ENCODE data around the gene CFAP46.

CFAP46 gene

DNA sequence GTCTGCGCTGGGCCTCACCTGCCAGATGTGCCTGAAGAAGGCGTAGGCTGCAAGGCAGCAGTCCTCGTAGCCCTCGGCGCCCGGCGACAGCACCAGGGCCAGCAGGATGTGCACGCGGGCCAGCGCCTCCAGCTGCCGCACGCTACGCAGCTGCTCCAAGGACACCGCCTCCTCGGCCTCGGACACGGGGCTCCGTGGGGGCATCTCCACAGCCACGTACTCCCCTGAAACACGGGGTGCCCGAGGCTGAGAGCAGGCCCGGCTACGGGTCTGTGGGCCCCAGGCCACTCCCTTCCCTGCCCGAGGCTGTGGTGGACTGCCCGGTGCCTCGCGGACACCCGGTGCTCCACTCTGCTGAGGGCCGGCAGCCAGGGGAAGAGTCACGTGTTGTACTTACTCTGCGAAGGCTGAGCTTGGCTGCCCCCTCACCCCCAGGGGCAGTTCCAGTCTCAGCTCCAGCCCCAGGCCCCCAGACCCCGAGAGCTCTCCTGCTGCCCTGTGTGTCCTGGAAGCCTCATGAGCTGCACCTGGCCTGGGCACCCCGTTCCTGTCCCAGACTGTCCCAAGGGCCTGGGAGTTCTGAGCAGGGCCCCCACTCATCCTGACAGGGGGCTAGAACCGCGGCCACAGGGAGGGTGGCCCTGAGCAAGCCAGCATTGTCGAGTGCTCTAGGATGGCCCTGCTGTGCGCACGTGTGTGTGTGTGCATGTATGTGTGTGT lies 62.8 kb downstream of the CFAP46 start:
- DNase-seq, result no peak

DNA sequence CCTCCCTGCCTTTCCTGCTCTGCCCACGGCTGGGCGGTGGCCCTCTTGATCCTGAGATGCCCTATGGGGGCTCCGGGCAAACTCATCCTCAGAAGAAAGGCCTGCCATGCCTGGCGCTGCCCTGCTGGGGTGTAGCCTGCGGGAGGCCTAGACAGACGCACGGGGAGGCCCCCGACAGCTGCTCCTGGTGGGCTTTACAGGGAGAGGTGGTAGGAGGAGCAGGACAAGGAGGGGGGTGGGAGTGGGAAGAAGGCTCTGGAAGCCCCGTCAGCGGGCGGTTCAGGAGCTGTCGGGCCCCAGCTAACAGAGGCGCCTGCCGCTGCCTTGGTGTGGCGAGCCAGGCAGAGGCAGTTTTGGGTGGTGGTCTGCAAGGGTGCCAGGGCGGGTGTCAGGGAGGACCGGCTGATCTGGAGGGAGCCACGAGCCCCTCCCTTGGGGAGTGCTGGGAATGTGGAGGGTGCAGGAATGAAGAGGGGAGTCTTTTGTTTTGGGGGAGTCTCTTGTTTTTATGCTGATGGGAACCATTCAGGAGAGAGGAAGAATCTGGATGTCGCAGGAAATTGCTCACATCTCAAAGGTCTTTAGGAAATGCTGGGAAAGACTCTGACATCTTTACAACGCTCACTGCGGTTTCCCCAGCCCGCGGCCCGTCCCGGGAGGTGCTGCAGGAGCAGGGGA lies 63.5 kb downstream of the CFAP46 start:
- DNase-seq, result no peak

GRCh38 chr10:132878091-132878729 lies 64.2 kb downstream of the CFAP46 start:
- no peak for DNase-seq

- DNase-seq, result no peak
These were observed 64.9 kb downstream of the CFAP46 start for GRCh38 chr10:132877473-132877872.

DNA sequence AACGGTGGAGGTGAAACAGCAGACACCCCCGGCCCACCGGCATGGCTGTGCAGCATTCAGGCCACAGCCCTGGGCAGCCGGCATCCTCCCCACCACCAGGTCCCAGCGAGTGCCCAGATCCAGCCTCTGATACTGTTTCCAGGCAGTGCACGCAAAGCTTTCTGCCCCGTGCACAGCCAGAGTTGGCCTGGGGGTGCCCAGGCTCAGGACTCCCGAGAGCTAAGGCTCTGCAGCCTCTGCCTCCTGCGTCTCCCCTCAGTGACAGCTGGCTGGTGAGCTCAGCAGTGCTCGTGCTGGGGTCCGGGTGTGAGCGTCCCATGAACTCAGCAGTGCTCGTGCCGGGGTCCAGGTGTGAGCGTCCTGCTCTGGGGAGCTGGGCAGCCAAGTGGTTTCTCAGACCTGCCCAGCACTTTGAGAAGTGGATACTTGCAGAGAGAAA lies 65.4 kb downstream of the CFAP46 start:
- DNase-seq, result no peak

DNA sequence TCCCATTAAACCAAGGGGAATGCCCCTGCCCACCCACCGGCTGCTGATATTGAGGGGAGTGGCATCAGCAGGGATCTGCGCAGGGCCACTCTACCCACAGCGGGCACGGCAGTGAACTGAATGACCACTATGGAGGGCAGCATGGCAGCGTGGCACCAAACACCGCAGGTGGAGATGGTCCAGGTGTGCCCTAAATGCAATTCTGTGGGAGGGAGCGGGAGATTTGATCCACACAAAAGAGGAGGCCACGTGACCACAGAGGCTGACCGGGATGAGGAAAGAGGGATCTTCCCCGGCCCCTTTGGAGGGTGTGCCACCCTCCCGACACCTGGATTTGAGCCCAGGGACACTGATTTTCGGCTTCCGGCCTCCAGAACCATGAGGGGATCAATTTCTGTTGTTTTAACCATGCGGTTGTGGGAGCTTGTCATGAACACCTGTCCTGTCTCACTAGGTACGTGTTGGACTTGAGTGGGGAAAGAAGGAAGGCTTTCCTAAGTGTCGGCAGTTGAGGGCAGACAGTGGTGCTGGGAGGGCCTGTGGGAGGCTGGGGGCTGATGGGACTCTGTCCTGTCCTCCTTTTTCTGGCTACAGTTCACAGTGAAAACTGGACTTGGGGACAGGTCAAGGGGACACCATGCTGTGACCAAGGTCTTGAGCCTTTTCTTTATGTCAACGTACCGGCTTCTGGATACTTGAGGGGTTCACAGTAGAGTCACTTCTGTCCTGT lies 66.1 kb downstream of the CFAP46 start:
- no peak for DNase-seq

GRCh38 chr10:132875435-132875834 lies 66.9 kb downstream of the CFAP46 start:
- no peak for DNase-seq

GRCh38 chr10:132873395-132873794 lies 69.0 kb downstream of the CFAP46 start:
- DNase-seq, result no peak

DNA sequence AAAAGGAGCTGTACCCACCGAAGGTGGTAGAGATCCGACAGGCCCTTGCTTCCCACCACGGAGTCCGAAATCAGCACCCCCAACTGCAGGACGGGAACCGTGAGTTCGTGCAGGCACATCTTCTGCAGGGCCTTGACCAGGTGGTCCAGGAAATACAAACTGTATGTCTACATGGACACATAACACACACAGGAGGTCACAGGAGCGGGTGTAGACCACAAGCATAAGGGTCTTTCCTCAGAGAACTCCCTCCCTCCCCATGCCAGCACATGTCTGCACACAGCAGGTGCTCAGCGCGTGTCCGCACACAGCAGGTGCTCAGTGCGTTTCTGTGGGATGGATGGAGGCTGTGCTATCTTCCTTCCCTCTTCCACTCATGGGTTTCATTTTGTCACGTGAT lies 69.7 kb downstream of the CFAP46 start:
- no peak for DNase-seq

DNA sequence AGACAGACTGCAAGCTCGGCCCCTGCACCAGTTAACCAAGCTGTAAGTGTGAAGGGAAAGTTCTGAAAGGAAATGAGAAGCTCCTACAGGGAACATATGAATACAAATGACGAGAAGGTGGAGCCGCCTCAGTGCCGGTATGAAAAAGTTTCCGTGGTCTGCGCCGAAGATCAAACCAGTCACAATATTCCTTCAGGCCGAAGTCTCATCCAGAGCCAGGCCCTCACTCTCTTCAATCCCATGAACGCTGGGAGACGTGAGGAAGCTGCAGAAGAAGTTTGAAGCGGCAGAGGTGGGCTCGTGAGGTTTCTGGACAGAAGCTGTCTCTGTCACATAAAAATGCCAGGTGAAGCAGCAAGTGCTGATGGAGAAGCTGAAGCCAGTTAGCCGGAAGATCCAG lies 71.9 kb downstream of the CFAP46 start:
- DNase-seq, result no peak

DNA sequence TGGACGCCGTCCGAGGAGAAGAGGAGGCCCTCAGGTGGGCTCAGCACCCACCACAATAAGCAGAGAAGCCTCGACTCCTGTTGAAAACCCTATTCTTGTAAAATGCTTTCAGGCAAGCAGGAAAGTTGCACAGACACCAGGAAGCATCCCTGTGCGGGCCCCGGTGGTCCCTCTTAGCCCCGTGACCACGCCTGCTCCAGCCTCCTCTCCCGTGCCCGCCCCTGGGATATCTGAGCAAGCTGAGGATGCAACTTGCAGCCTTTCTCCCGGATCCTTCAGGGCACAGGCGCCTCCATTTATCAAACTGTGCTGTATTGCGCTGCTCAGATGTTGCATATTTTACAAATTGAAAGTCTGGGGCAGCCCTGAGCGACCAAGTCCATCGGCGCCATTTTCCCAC lies 72.7 kb downstream of the CFAP46 start:
- DNase-seq, result no peak

- no peak for DNase-seq
These were observed 73.4 kb downstream of the CFAP46 start for GRCh38 chr10:132868995-132869394.

- DNase-seq, result no peak
These were observed 74.3 kb downstream of the CFAP46 start for GRCh38 chr10:132867801-132868644.

GRCh38 chr10:132866601-132867381 lies 75.6 kb downstream of the CFAP46 start:
- no peak for DNase-seq

DNA sequence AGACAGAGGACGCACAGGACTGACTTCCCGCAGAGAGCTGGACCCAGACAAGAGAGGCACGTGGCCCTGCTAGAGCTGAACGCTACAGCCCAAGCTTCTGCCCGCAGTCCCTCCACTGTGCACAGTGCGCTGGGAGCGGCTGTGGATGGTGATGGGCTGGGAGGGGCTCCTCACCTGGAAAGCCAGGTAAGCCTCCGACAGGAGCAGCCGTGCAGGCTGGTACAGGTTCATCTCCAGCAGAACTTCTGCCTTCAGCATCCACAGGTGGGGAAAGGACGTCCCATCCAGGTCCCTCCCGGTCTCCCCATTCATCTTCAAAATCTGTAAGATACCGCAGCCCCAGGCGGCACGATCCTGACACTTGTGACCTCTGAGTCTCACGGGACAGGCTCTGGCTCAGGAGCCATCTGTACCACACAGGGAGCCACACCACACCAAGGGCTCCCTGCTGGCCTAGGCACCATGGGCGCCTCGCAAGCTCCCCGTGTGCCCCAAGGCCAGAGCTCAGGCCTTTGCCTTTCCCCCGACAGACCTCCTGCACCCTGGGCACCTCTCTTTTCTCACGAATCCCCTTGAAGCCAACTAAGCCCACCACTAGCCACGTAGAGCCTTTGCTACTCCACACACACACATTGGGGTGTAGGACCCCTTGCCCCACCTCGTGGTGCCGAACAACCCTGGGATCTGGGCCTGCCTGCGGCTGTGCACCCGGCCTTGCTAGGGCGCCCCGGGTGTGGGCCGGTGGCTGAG lies 76.3 kb downstream of the CFAP46 start:
- DNase-seq, result no peak

- no peak for DNase-seq
These were observed 77.2 kb downstream of the CFAP46 start for GRCh38 chr10:132865171-132865631.

GRCh38 chr10:132862485-132863420 lies 79.6 kb downstream of the CFAP46 start:
- no peak for DNase-seq

DNA sequence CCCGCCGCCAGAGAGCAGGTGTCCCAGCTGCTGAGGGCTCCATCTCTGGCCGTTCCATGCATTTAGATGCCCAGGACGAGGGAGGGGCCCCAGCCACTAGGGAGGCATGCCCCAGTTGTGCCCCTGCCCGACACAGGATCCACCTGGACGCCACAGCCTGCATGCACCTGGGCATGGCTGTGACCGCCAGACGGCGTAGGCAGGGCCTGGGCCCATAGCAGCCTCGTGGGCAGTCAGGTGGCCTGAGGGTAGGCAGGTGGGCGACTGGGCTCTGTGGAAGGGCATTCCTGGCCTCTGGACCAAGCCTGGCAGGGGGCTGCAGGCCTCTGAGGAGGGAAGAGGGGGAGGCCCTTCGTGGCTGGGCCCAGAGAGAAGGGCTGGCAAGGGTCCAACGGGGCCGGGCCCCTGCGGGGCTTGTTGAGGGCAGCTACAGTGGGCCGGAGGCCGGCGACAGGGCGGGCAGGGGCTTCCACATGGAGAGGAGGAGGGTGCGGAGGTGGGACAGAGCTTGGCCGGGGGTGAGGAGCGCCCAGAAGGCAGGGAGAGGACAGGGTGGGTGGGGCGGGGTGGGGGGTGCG lies 80.4 kb downstream of the CFAP46 start:
- DNase-seq, result no peak

DNA sequence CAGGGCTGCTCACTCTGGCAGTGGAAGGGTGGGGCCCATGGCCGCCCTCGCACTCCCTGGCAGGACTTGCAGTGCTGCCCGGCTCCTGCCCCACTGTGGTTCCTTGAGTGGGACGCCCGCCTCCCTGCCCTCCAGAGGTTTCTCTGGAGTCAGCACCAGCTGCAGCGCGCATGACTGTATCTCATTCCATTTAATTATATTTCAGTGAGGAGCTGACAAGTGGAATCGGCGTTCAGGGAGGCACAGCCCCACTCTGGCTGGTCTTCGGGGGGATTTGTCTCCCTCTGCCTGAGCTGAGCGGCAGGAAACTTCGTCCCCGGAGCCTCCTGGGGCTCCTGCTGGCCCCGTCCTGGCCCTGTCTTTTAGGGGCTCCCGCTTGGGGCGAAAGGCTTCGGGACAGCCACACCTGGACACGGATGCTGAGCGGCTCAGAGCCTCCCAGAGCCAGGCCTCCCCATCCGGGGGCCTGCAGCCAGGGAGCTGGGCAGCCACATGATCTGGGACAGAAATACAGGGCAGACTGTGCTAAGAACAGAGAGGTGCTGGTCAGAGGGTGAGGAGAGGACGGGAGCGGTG lies 81.2 kb downstream of the CFAP46 start:
- DNase-seq, result no peak
